NCI-H526 (cell line): ENCODE measurements around the gene RACGAP1.

Source experiments
- DNase-seq, 2 experiments: peaks; one replicate each; lab custom pipeline; 2025; lab: John Stamatoyannopoulos, UW

RACGAP1 gene, protein sequence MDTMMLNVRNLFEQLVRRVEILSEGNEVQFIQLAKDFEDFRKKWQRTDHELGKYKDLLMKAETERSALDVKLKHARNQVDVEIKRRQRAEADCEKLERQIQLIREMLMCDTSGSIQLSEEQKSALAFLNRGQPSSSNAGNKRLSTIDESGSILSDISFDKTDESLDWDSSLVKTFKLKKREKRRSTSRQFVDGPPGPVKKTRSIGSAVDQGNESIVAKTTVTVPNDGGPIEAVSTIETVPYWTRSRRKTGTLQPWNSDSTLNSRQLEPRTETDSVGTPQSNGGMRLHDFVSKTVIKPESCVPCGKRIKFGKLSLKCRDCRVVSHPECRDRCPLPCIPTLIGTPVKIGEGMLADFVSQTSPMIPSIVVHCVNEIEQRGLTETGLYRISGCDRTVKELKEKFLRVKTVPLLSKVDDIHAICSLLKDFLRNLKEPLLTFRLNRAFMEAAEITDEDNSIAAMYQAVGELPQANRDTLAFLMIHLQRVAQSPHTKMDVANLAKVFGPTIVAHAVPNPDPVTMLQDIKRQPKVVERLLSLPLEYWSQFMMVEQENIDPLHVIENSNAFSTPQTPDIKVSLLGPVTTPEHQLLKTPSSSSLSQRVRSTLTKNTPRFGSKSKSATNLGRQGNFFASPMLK

DNA sequence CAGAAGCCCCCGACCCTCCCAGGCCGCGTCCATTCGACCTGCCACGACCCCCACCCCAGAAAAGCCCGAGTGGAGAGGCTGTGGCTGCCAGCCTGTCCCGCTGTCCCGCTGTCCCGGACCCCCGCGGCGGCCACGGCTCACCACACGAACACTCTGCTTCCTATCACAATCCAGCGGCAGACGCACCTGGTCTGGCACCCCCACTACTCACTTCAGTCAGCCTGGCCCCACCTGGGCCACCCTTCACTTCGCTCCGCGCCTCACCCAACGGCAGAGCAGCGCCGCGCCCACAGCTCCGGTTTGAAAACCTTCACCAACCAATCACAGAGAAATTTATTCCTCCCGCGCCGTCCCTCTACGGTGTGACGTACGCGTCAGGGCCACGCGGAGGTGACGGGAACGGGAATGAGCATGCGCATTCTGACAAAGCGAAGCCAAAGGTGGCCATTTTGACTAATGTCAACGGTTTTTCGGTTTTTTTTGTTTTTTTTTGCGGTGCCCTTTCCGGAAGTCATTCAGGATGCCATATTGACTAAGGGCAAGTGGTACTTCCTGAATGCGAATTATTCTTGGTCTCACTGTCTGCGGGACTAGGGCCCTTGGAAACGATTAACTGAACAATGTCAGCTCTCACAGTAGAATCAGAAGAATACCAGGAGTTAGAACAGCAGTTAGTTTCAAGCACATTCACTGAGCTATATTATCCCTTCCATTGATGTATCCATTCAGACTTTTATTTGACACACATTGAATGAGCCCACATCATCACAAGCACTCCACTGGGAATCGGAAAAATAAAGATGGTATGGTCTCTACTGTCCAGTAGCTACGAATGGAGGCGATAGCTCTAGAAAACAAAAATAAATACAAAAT, at the start of gene RACGAP1:
Gene RACGAP1 (minus strand): TSS at position 308 of the 873 bp plus-strand sequence. CDS start 8,779 bp downstream, outside the sequence.
- DNase-seq = peak; percentile 98 to 99

DNA sequence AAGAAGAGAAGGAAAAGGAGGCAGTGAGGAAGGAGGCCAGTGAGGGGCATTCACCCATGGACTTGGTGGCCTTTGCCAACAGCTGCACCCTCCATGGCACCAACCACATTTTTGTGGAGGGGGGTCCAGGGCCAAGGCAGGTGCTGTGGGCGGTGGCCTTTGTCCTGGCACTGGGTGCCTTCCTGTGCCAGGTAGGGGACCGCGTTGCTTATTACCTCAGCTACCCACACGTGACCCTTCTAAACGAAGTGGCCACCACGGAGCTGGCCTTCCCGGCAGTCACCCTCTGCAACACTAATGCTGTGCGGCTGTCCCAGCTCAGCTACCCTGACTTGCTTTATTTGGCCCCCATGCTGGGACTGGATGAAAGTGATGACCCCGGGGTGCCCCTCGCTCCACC, 48.4 kb upstream of the RACGAP1 start:
- no peak for DNase-seq

DNA sequence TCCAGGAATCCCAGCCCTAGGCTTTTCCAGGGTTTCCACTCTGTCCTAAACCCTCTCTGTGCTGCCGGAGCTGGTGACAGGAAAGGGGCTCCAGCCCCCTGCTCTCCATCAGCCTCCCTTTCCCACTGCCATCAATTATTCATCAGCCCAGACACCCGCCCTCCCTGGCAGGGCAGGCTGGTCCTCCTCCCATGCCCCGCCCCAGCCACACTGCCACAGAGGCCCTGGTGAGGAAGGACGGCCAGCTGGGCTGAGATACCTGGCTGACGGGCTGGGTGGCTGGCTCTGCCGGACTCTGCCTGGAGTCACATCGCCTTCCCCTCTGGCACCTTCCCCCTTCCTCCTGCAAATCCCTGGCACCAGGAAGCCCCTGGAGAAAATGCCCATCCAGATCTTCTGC, 47.9 kb upstream of the RACGAP1 start:
- no peak for DNase-seq

DNA sequence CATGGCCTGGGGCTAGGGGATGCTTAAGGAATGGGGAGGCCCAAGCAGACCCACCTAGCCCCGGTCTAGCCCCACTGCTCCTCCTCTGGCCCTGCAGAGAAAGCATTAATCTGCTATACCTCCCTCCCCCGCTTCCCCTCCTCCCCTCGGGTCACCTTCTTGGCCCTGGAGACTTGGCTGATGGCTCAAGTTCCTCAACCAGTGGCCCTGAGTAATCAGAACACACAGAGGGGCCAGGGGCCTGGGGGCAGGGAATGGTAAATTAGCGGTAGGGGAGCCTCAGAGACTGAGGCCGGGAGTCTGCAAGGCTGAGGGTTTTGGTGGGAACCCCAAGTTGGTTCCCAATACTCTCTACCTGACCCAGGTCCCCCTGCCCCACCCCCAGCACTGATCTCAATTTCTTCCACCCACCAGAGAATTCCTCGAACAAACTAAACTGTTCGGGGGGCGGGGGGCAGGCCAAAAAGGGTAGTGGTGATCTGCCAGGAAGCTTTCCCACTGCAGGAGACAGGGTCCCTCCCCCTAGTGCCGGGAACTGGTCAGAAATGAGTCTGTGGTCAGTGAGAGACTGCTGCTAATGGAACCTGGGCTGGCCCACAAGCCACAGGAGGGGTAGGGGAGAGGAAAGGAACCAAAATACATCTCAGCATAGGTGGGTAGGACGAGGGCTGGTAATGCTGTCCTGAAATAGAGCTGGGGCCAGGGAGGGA, 47.1 kb upstream of the RACGAP1 start:
- no peak for DNase-seq

DNA sequence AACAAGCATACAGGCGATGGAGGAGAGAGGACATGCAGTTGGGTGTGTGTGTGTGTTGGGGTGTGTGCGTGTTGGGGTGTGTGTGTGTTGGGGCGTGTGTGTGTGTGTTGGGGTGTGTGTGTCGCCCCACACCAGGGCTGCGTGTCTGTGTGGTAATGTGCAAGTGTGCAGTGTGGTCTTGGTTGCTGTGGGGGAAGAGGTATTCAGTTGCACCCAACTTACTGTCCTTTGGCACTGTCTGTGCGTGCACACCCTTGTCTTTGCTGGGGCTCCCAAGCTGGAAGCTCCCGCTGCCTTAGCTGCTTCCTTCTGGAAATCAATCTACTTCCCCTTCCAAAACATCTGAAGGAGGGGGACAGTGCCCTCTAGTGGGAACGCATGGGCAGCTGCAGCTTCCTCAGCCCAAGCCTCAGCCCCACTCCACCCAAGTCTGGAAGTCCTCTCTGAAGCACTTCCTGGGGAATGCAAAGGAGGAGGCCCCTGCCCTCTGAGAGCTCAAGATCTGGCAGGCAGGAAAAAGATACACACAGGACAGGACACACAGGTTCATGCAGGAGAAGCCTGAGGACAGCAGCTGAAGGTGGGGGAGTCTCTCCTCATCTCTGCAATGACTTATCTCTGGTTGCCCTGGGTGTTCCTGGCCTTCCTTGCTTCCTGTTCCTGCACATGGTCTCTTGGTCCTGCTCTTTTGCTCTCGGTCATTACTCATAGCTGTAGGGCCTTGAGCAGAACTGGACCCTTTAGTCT, 45.2 kb upstream of the RACGAP1 start:
- peak; percentile 71 to 80 for DNase-seq

DNA sequence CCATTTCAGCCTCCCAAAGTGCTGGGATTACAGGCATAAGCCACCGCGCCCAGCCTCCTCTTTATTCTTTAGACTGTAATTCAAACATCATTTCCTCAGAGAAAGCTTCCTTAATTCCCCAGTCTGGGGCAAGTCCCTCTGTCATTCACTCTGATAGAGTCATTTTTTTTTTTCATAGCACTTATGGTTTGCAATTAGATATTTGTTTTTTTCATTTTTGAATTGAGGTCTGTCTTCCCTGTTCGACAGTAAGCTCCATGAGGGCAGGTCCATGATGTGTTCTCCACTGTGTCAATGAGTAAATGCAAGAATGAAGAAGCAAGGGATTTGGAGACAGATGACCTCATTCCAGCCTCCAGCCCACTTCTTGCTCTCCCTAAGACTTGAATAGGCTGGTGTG, 44.2 kb upstream of the RACGAP1 start:
- DNase-seq = no peak

DNA sequence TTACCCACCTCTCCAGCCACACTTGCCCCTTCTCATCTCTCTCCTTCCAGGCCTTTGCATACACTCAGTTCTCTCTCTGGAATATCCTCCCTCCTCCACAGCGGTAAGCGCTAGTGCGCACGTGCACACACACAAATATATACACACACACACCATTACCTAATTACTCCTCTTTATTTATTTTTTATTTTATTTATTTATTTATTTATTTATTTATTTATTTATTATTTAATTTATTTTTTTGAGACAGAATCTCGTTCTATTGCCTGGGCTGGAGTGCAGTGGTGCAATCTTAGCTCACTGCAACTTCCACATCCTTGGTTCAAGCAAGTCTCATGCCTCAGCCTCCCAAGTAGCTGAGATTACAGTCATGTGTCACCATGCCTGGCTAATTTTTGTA, 43.8 kb upstream of the RACGAP1 start:
- no peak for DNase-seq

DNA sequence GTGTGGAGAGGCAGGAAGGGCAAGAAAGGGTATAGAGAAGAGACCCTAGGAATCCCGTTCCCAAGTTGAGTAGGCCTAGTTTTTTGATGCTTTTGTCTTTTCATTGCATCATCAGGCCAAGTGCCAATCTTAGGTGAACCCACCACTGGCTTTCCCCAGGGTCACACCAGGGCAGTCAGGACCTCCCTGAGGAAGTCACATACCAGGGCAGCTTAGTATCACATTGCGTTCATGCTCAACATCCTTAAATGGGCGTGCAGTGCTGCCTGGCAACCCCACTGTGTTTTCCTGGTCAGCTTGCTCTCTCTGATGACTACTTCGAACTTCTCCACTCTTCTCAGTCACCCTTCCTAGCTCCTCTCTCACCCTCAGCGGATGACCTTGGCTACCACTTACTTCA, 41.1 kb upstream of the RACGAP1 start:
- DNase-seq = no peak

DNA sequence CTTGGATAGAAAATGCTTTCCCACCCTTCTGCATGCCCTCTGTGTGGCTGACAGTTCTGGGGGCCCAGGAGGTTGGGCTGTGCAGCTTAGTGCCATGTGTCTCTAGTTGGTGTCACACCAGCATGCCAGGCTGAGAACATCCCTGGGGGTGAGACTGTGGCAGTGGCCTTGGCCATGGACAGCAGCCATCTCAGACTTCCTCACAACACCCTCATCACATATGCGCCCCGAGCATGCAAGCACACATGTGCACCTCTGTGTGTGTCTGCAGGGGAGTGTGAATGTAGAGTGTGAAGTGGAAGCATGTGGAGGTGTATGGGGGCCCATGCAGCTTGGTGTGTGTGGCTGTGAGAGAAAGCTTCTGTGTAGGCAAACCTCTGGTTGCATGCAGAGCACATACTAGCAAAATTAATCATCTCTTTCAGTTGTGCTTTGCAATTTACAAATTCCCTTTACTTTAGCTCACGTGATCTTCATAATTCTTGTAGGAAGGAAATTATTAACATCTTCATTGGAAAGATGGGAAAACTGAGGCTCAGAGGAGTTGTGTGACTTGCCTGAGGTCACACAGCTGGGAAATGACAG, 40.5 kb upstream of the RACGAP1 start:
- no peak for DNase-seq

DNA sequence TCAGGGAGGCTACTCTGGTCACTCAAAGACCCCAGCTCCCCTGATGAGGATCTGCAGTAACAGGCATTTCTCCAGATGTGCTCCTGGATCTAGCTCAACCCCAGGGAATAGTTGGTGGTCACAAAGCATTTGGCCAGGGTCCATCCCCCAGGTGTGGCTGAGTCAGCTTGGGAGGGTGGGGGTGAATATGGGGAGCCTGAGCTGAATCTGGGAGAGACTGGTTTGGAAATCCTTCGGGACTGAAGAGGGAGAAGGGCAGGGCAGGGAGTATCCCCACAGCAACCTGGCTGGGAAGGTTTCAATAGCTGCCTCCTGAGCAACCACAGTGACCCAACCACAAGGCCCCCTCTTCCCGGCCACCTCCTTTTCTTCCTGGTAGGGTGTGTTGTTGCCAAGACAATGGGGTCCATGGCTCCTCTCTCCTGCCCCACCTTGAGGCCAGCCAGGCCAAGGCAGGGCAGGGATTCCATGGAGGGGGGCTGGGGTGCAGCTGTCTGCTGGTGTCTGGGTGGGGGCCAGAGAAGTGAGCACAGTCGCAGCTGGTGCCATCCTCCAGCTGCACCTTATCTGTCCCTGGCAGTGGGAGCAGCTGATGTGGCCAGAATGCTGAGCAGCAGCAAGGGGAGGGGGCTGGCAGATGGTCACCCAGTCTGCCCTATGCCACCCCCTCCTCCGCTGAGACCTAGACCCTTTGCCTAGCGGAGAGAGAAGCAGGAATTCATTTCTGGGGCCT, 37.6 kb upstream of the RACGAP1 start:
- DNase-seq = no peak

DNA sequence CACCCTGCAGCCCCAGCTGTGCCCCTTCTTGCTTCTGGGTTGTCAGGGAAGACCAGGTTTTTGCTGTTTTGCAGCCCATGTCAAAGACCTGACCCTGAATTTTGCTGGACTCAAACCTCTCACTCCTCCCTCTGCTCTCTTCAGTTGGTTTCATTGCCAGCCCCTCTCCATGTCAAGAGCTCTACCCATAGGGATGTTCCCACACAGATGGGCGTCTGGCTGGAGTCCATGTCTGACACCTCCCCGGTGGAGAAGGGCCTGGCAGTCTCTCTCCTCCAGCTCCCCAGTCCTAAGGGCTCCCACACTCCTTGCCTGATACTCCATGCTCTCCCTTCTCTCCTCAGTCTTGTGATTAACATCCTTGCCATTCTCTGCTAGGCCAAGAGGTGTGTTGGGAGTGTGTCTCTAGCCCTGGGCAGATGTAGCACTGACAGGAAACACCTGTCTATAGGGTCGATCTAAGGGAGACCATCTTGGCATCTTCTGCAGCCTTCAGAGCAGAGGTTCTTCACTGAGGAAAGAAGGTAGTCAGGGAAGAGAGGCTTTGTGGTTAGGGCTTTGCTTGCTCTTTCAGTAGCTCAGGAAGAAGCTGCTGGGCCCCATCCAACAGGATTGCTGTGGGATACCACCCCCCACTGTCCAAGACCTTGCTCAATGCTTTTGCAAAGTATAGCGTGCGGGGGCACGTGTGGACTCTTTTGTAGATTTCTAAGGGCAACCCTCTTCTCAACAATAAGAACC, 36.8 kb upstream of the RACGAP1 start:
- no peak for DNase-seq

DNA sequence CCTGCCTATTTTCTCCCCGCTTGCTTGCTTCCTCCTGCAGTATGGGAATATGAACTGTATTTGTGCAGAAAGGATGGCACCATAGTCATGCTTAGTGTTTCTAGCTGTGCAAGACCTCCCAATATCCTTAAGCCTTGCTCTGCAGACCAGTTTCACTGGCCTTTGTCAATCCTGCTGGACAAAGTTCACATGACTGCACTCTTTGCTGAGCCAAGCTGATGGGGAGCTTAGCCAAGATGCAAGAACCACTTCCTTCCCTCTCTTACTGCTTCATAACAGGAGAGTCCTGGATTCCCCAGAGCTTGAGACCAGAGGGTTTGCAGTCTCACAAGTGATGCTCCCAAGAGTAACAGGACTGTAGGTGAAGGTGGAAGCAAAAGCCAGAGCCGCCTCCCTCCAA, 35.9 kb upstream of the RACGAP1 start:
- DNase-seq = no peak

DNA sequence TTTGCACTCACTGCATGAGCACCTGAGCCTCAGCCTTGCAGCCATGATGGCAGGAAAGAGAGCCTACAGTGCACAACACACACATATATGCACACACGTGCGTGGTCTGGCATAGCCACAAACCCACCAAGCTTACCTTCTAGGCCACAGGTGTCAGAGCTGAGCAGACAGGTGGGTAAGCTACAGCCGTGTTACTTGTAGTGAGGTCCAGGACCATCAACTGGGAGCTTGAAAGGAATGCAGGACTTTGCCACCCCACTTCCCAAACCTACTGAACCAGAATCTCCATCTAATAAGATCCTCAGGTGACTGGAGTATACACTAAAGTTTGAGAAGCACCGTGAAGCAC, 34.8 kb upstream of the RACGAP1 start:
- DNase-seq = no peak

DNA sequence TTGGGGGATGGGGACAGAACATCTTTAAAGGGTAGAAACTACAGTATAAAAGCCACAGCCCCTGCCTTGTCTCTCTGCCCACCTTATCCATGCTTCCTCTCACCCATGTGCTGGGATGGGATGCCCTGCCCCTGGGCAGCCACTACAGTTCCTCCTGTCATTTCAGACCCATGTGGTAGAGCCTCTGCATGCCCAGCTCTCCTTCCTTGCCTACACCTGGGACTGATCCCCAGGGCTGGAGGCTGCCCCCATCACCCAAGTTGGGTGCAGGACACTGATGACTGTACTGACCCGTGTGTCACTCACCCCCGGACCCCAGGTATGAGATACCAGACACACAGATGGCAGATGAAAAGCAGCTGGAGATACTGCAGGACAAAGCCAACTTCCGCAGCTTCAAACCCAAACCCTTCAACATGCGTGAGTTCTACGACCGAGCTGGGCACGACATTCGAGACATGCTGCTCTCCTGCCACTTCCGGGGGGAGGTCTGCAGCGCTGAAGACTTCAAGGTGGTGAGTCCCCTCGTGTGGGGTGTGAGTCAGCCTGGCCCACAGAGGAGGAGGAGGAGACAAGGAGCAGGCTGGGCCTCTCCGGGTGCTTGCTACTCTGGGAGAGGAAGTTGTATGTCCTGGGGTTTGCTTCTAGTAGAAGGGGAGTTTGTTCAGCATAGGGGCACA, 34.3 kb upstream of the RACGAP1 start:
- DNase-seq = no peak

DNA sequence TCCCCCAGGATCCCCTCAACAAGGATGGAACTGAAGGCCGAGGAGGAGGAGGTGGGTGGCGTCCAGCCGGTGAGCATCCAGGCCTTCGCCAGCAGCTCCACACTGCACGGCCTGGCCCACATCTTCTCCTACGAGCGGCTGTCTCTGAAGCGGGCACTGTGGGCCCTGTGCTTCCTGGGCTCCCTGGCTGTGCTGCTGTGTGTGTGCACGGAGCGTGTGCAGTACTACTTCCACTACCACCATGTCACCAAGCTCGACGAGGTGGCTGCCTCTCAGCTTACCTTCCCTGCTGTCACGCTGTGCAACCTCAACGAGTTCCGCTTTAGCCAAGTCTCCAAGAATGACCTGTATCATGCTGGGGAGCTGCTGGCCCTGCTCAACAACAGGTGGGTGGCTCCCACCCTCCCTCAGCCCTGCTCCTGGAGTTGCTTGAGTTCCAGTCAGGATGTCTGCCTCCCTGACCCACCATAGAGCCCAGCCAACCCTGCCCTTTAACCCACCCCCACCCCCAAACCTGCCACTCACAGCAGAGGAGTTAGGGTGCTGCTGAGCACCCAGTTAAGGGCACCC, 33.5 kb upstream of the RACGAP1 start:
- no peak for DNase-seq

DNA sequence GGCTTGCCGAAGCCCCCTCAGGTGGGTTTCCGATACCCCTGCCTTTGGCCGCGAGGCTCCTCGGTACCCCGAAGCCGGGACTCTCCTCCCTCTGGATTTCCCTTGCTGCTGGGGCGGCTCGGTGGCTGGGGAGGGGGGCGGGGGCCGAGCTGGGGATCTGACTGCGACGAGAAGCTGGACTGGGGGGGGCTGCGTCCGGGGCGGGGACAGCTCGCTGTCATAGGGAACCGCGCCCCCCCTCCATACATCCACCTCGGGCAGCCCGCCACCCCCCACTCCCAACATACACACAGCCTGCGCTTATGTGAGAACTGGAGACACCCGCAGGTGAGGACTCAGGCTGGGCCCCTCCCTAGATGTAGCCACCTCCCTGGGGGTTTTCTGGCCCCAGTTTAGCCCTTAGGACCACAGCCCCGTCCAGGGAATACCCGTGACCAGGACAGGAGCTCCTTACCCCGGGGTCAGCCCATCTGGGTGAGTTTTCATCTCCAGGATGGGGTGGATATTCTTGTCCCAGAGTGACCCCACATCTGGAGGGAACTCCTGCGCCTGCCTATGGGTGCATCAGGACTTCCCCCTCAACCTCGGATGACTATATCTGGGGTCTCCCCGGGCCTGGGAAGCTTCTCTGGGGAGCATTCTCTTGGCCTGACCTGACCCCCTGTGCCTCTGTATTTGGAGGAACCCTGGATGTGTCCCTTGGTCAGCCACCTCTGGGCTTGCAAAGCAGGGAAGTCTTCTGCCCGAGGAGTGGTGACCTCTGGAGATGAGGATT, 32.8 kb upstream of the RACGAP1 start:
- DNase-seq = peak in 1 of 2 experiments; percentile 41

DNA sequence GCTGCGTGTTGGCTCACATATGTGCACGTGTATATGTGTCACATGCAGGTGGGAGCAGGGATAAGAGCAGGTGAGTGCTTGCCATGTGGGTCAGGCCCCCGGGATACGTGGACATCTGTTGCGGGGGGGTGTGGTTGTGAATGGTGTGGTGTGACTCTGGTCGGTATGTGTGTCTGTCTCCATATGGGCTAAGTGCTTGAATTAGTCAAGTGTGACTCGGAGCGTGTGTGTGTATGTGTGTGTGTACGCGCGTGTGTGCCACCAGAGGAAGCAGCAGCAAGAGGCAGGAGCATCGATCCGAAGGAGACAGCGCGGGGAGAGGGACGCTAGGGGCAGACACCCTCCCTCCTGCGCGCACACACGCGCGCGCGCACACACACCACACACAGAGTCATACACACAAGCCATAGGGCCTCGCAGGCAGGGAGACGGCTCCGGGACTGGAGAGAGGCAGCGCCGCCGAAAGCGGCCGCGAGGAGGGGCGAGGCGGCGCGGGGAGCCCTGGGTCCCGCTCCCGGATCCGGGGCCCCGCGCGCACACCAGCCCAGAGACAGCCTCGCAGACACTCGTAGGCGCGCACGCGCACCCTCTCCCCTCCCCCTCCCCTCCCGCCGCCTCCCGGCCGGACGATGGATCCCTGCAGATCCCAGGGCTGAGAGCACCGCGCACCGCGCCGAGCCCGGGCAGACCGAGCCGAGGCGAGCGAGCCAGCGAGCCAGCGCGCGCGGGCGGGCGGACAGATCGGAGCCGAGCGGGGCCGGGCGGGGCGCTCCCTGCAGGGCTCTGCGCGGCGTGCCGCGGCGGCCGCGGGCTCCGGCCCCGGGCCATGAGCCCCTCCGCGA, 31.9 kb upstream of the RACGAP1 start, which contains the start of gene ASIC1:
Gene ASIC1 (plus strand): TSS at position 597 of the 842 bp plus-strand sequence. CDS start 1,171 bp downstream, outside the sequence.
- peak; percentile 62 to 87 for DNase-seq
